GM19438 (cell line): ENCODE results near the gene GRIK4.

ENCODE experiments used
- ATAC-seq: cut with Tn5 transposase; IDR thresholded peaks from one replicate; pipeline ENCODE4 v1.9.1; 2021; ENCODE audit warnings: low read depth; ENCODE audit not compliant: unreplicated experiment

The GRIK4 gene

GRCh38 chr11:120858740-120859139 lies 347.2 kb downstream of the GRIK4 start:
- no peak for ATAC-seq

- no peak for ATAC-seq
Measured at GRCh38 chr11:120859552-120860295, 348.2 kb downstream of the GRIK4 start.

- no peak for ATAC-seq
Measured at GRCh38 chr11:120863359-120863758, 351.8 kb downstream of the GRIK4 start.

- ATAC-seq: no peak
Measured at GRCh38 chr11:120867024-120867423, 355.5 kb downstream of the GRIK4 start.

- no peak for ATAC-seq
Measured at GRCh38 chr11:120867531-120867930, 356.0 kb downstream of the GRIK4 start.

GRCh38 chr11:120867988-120868387 lies 356.4 kb downstream of the GRIK4 start:
- ATAC-seq: no peak

- ATAC-seq: no peak
Measured at GRCh38 chr11:120869097-120869496, 357.5 kb downstream of the GRIK4 start.

- no peak for ATAC-seq
Measured at GRCh38 chr11:120869516-120870011, 358.0 kb downstream of the GRIK4 start.

GRCh38 chr11:120871194-120871593 lies 359.6 kb downstream of the GRIK4 start:
- ATAC-seq: no peak

GRCh38 chr11:120871924-120872323 lies 360.4 kb downstream of the GRIK4 start:
- no peak for ATAC-seq

- no peak for ATAC-seq
Measured at GRCh38 chr11:120873966-120874735, 362.6 kb downstream of the GRIK4 start.

GRCh38 chr11:120875986-120876385 lies 364.4 kb downstream of the GRIK4 start:
- ATAC-seq: no peak

- no peak for ATAC-seq
Measured at GRCh38 chr11:120877746-120878365, 366.3 kb downstream of the GRIK4 start.

GRCh38 chr11:120878781-120879180 lies 367.2 kb downstream of the GRIK4 start:
- ATAC-seq: no peak

GRCh38 chr11:120880498-120881175 lies 369.1 kb downstream of the GRIK4 start:
- no peak for ATAC-seq

GRCh38 chr11:120881596-120881995 lies 370.0 kb downstream of the GRIK4 start:
- ATAC-seq: no peak

- no peak for ATAC-seq
Measured at GRCh38 chr11:120882175-120882574, 370.6 kb downstream of the GRIK4 start.

- ATAC-seq: no peak
Measured at GRCh38 chr11:120883404-120884080, 372.0 kb downstream of the GRIK4 start.

GRCh38 chr11:120884154-120885020 lies 372.8 kb downstream of the GRIK4 start:
- ATAC-seq: no peak
